Psoas muscle (tissue), 8 donors: Measurements from ENCODE around the gene COA8. TPM values are rescaled to one million over a fixed set of nuclear protein-coding genes. Genes with fewer than 3 reads are reported as not detected.

Source experiments
- ATAC-seq, 4 donors: fragments of 200-7000 bp; cut with Tn5 transposase; one replicate each; pipeline ENCODE4 v1.9.1; 2020; ENCODE audit warnings: moderate library complexity in 3 of 4, mild to moderate bottlenecking in 2 of 4
- DNase-seq, 2 donors: peaks; one replicate each; pipeline ENCODE4 v3.0.0-alpha.2; 2020
- H3K27ac ChIP-seq: fragments of 200-600 bp; one replicate; pipeline ENCODE4 v1.8.0; 2022
- H3K27me3 ChIP-seq, 3 donors: fragments of 200-600 bp in 1 of 3; one replicate each; pipeline versions ENCODE4 v1.6.1 to v1.8.0; 2013 to 2022; ENCODE audit warnings: low read length in 2 of 3, mild to moderate bottlenecking in 2 of 3, moderate library complexity in 1 of 3; ENCODE audit not compliant: insufficient read depth in 3 of 3
- H3K36me3 ChIP-seq, 2 donors: fragments of 200-600 bp in 1 of 2; one replicate each; pipeline versions ENCODE4 v1.6.1 to v1.8.0; 2013 to 2022; ENCODE audit warnings: low read depth in 1 of 2, mild to moderate bottlenecking in 1 of 2, moderate library complexity in 1 of 2; ENCODE audit not compliant: insufficient read depth in 1 of 2
- H3K4me1 ChIP-seq: fragments of 200-600 bp; one replicate; pipeline ENCODE4 v1.8.0; 2022
- H3K4me3 ChIP-seq: fragments of 200-600 bp; one replicate; pipeline ENCODE4 v1.8.0; 2022; ENCODE audit warnings: mild to moderate bottlenecking
- H3K9me3 ChIP-seq: fragments of 200-600 bp; one replicate; pipeline ENCODE4 v1.8.0; 2022
- WGBS, 3 donors: extraction: QIAGEN DNeasy Blood & Tissue Kit; methylation state at CpG; one replicate each; pipeline versions ENCODE4 v1.1.6 to v1.1.7; 2013; 5-methylcytosine and 5-hydroxymethylcytosine counted together
- intact Hi-C, 2 donors: fragments of 100-400 bp; cut with DNase I; formaldehyde crosslinking; loops; one replicate each; pipeline versions ENCODE4 v1.11.0 to v1.14.2; 2022
- polyA plus RNA-seq, 3 donors: library from polyadenylated mRNA; stranded (reverse); fragments of 200-250 nt; gene quantifications; one replicate each; pipeline ENCODE4 v1.2.3, GENCODE V29; 2013
- total RNA-seq, 4 donors: library from RNA; stranded (reverse); fragmentation: NEBNext Ultra II Directional in 2 of 4; extraction: Animal tissue kit (Norgen Biotek cat#: 25700) in 2 of 4; gene quantifications; one replicate each; pipeline versions ENCODE4 v1.2.1 to v1.2.4, GENCODE V29; 2021 to 2023
- TF ChIP-seq, protein P1 (sequence below): fragments of 200-600 bp; IDR thresholded peaks from one replicate; pipeline ENCODE4 v1.8.0; 2022; ENCODE audit warnings: antibody characterized with exemption
- donor health status: healthy with polysubstance abuse.
- donor health status: DM: no; HTN: no; CAD: no; lungs with moderate emphysema.
- donor health status: Bipolar disorder and iron deficiency.
- donor health status: healthy.
- donor health status: DM: yes; HTN: yes; CAD: no.
- donor health status: DM: no; HTN: no; CAD: no.
- donor health status: DM: no; HTN: no; CAD: no.
- donor health status: DM: yes; HTN: yes; CAD: no.

Gene COA8
- total and polyA plus RNA-seq, 7 donors = 73.6 to 171 (median 101) TPM

DNA sequence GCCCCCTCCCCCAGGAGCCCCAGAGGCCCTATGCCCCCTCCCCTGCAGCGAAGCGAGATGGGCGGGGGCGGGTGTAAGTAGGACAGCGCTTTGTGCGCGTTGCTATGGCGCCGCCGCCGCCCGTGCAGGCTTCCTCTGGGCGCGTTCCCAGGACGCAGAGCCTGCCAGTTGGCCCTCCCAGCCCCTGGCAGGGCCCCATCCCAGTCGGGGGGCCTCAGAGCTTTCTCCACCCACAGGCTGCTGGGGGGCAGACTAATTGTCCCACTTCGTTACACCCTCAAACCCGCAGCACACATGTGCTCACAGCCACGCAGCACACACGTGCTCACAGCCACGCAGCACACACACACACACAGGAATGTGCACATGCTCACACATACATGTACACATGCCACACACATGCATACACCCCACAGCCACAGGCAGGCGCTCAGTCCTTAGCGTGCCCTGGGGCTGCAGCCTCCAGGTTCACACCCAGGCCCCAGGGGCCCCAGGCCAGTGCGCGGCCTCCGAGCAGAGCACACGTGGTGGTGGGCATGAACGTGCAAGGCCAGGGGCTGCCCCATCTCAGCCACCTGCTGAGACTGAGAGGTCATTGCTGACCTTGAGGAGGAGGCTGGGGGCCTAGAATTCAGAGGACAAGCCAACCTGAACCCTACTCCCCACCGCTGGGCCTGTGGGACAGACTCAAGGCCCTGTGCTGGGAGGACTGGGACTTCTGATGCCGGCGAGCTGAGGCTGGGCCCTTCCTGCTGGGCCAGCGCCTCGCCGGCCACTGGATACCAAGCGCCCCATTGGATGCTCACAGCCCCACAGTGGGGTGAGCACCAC is 18.2 kb upstream of the COA8 start:
- ATAC-seq = no peak
- Histone ChIP-seq H3K9me3 (no peaks in the 10 kb centered on the region), H3K36me3 (no peaks in the 10 kb centered on the region), H3K4me1 (peaks cover 47% of the 10 kb centered on the region), H3K4me3 (no peak overlapping the region), H3K27me3 (no peaks in the 10 kb centered on the region), H3K27ac (no peak overlapping the region)
- TF ChIP-seq, protein P1, sequence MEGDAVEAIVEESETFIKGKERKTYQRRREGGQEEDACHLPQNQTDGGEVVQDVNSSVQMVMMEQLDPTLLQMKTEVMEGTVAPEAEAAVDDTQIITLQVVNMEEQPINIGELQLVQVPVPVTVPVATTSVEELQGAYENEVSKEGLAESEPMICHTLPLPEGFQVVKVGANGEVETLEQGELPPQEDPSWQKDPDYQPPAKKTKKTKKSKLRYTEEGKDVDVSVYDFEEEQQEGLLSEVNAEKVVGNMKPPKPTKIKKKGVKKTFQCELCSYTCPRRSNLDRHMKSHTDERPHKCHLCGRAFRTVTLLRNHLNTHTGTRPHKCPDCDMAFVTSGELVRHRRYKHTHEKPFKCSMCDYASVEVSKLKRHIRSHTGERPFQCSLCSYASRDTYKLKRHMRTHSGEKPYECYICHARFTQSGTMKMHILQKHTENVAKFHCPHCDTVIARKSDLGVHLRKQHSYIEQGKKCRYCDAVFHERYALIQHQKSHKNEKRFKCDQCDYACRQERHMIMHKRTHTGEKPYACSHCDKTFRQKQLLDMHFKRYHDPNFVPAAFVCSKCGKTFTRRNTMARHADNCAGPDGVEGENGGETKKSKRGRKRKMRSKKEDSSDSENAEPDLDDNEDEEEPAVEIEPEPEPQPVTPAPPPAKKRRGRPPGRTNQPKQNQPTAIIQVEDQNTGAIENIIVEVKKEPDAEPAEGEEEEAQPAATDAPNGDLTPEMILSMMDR = no peak
- peak; percentile 55 to 69 for DNase-seq
- intact Hi-C loops = loop anchor here in 1 of 2 donors (10.0 kb wide), 1 partner anchor 50 kb away; no protein-coding TSS in a partner anchor
- 57 to 78% (median 63%) methylated on average over 20 to 35 of the region's 35 CpGs for WGBS, 3 donors

DNA sequence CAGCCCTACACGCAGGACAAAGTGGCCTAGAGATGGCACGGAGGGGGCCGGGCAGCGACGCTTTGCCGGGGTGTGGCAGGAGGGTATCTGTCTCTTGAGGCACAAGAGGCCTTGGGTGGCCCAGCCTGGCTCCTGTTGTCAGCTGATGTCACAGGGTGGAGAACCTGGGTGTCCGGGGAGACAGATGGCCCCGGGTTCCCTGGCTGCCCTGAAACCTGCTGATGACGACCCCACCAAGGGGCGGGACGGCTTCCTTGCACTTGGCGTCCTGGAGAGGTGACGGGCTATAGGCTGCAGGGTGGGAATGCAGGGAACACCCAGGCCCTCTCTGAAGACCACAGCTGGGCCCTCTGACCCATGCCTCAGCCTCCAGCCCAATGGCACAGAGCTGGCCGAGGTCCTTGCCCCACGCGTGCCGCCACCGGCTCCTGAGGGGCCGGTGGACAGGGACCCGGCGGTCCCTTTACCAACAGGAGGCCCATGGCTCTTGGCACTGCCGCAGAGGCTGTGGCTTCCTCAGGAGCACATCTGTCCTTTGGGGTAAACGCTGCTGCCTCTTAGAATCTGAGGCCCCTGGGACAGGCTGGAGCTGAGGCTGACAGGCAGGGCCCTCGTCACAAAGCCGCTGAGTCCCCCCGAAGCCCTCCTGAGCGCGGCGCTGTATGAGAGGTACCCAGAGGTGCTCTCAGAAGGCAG is 17.4 kb upstream of the COA8 start:
- Histone ChIP-seq H3K9me3 (no peaks in the 10 kb centered on the region), H3K4me1 (peaks cover 43% of the 10 kb centered on the region), H3K4me3 (no peak overlapping the region), H3K36me3 (no peaks in the 10 kb centered on the region), H3K27me3 (no peaks in the 10 kb centered on the region), H3K27ac (no peak overlapping the region)
- intact Hi-C loops = loop anchor here in 1 of 2 donors (10.0 kb wide), 1 partner anchor 51 kb away; no protein-coding TSS in a partner anchor
- WGBS, 3 donors = 88 to 93% (median 91%) methylated on average over 24 to 29 of the region's 29 CpGs
- DNase-seq (peak in 1 of 2 donors; percentile 23), ATAC-seq (no peak)
- TF ChIP-seq, protein P1 = no peak

DNA sequence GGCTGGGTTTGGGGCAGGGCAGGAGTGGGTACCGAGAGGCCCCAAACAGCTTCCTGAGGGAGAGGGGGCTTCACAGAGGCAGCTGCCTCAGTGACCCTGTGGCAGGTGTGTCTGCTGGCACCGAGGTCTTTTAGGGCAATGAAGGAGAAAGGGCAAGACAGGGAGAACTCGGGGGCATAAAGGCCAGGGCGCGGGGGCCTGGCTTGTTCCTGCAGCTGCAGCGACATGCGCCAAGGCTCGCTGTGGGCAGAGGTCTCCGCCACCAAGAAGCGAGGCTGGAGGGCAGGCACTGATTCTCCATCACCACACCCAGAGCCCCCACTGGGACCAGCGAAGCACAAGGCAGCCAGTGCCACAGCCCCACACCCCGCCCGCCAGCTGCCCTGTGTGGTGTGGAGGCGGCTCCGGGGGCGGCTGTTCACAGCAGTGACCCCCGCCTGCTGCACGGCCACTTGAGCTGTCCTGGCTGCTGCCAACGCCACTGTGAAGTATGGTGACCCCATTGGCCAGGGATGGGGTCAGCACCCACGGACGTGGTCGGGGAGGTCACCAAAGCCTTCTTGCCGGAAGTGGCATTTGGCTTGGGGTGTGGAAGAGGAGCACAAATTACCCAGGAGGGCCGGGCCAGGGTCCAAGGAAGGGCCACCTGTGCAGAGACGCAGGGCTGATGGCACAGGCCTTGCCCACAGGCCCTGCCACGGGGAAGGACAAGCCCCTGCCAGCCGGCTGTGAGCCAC is 16.7 kb upstream of the COA8 start:
- ATAC-seq (no peak), DNase-seq (peak in 1 of 2 donors; percentile 17)
- 52 to 66% (median 58%) methylated on average over 26 to 27 of the region's 27 CpGs for WGBS, 3 donors
- no peaks in the 10 kb centered on the region for H3K9me3 ChIP-seq
- no peaks in the 10 kb centered on the region for H3K36me3 ChIP-seq
- TF ChIP-seq, protein P1 = no peak
- H3K27ac ChIP-seq = no peak overlapping the region
- intact Hi-C loops = loop anchor here (2.0 to 10.0 kb wide), 2 partner anchors 27 to 51 kb away; no protein-coding TSS in a partner anchor
- no peak overlapping the region for H3K4me3 ChIP-seq
- peaks cover 43% of the 10 kb centered on the region for H3K4me1 ChIP-seq
- no peaks in the 10 kb centered on the region for H3K27me3 ChIP-seq

DNA sequence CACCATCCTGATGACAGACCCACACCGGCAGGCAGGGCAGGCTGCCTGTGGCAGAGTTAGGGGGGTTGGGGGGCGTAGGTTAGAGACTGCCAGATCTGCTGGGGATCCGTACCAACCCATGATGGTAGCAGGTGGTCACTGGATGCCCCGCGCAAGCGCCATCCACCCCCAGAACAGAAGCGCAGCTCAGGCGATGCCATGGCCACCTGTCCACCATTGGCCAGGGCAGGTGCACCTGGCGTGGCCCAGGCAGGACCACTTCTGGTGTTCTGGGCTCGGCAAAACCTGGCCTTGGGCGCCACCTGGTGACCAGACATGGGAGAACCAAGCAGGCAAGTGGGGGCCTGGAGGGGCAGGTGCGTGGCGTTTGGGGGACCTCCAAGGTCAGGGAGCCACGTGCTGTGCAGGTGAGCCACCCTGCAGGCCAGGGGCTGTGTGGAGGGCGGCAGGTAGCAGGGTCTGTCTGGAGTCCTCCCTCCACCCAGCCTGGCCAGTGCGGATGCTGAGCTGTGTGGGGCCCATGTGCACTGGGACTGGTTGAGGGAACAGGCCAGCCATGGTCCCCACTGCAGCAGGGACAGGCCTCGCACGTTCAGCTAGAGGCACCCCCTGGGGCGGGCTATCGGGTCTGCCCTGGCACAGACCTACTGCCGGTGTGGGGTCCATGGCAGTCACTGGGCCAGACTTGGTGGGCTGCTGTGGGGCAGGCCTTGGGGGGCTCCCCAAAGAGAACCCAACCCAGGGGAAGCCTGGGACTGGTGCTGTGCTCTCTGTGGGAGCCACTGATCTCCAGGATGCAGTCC is 15.9 kb upstream of the COA8 start:
- H3K4me3 ChIP-seq = no peak overlapping the region
- no peak overlapping the region for H3K27ac ChIP-seq
- WGBS, 3 donors = 19 to 28% (median 20%) methylated on average over 21 of the region's 21 CpGs
- TF ChIP-seq, protein P1 = peak; percentile 93
- intact Hi-C loops = loop anchor here (1.0 to 10.0 kb wide), 3 partner anchors 28 to 52 kb away; no protein-coding TSS in a partner anchor
- H3K9me3 ChIP-seq = no peaks in the 10 kb centered on the region
- ATAC-seq (peak; percentile 23 to 62 (median 48)), DNase-seq (peak; percentile 79 to 88)
- H3K36me3 ChIP-seq = no peaks in the 10 kb centered on the region
- no peaks in the 10 kb centered on the region for H3K27me3 ChIP-seq
- peaks cover 46% of the 10 kb centered on the region for H3K4me1 ChIP-seq
